Mucosa of gallbladder (tissue), 1 donor: ENCODE measurements around the gene CDC42EP1. TPM values are rescaled to one million over a fixed set of nuclear protein-coding genes. Genes with fewer than 3 reads are reported as not detected.
"Not testable (repeated sequence)": the region's sequence is repeated elsewhere in the genome, so short reads cannot be mapped to it uniquely, and the experiment has no call there.

Experiments used
- DNase-seq: peaks from one replicate; pipeline ENCODE4 v3.0.0-alpha.2; 2020; ENCODE audit warnings: low spot score
- total RNA-seq: library from RNA; stranded (reverse); gene quantifications from one replicate; pipeline ENCODE4 v1.2.1, GENCODE V29; 2021
- donor health status: DM: no; HTN: no; CAD: no.

Gene CDC42EP1
- total RNA-seq, 1 donor from 2014 or later: 186 TPM

DNA sequence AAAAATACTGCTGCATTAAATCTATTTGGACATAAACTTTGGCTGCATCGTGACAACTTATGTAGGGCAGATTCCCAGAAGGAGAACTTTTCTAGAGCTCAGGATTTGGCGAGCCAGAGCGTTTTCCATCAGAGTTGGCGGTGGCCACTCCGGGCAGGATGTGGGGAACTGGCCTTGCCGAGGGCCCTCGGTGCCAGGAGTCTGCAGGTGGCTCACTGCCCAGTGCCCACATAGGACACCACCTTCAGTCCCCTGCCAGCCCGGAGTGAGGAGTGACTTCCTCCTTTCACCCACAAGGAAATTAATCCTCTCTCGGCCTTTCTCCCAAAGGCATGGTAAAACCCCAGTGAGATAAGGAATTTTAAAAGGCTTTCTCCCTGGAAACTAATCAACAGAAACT is 21.2 kb downstream of the CDC42EP1 start:
- DNase-seq: peak; percentile 84

- no peak for DNase-seq
Measured at GRCh38 chr22:37582526-37582925, 22.2 kb downstream of the CDC42EP1 start.

DNA sequence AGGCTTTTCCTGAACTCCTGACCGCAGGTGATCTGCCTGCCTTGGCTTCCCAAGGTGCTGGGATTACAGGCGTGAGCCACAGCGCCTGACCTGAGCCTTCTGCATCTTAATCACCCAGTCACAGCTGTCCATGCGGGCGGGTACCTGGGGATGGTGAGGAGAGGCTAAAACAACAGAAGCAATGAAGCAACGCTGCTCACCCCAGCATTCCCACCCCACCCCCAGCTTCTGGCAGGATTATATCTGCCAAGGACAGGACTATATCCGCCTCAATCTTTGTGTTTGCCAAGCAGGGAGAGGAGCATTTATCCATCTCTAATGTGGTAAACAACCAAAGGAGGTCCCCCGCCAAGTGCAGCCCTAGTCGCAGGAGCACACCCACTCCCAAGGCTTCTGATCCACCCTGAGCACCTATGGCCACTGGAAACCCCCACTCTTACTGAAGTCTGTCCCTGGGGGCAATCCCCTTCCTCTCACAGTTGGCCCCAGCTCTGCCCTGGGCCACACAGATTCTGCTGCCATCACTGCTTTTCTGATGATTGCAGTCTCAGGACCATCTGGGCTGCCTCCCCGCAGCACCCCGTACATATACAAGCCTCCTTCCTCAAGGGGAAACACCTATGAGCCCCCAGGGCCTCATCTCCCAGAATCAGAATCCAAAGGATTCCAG is 28.4 kb downstream of the CDC42EP1 start:
- peak; percentile 70 for DNase-seq

GRCh38 chr22:37589636-37590035 is 29.4 kb downstream of the CDC42EP1 start:
- no peak for DNase-seq

- not testable (repeated sequence) for DNase-seq
Measured at GRCh38 chr22:37591081-37591480, 30.8 kb downstream of the CDC42EP1 start.

DNA sequence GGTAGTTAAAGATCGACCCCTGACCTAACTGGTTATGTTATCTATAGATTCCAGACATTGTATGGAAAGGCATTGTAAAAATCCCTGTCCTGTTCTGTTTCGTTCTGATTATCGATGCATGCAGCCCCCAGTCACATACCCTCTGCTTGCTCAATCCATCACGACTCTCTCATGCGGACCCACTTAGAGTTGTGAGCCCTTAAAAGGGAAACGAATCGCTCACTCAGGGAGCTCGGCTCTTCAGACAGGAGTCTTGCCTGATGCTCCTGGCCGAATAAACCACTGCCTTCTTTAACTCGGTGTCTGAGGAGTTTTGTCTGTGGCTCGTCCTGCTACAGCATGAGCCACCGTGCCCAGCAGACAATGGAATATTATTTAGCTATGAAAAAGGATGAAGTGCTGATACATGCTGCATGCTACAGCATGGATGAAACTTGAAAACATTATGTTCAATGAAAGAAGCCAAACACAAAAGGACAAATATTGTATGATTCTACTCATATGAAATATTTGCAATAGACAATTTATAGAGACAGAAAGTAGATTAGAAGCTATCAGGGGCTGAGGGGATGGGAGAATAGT is 31.6 kb downstream of the CDC42EP1 start:
- DNase-seq: no peak

DNA sequence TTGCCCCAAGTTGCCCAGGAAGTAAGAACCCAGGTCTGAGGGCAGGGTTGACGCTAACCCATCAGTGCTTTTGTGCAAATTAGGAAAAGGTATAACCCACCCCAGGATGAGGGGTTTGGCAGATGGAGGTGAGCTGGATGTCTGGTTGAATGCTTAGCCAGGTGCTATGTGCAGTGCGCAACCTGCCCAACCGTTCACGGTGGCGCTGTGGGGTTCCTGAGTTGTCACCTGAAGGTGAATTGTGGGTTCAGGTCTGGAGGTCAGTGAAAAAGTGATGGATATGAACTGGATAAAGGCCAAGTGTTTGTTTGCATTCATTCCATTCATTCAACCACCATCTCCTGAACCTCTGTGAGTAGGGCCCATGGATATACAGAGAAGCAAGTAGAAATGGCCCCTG is 34.0 kb downstream of the CDC42EP1 start:
- no peak for DNase-seq

DNA sequence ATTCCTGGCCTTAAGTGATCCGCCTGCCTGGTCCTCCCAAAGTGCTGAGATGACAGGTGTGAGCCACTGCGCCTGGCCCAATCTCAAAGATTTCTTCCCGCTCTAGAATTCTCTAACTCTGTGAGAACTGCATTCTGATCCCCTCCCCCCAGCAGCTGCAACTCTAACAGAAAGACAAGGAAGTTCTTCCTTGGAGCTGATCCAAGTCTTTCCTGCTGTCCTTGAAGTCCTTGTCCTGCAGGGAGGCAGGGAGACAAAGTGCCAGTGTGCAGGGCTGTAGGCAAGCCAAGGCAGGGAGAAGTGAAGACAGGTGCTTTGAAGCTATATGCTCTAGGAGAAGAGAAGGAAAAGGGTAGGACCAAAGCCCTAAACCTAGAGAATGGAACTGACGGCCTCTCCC is 38.9 kb downstream of the CDC42EP1 start:
- DNase-seq: peak; percentile 85

GRCh38 chr22:37601203-37601539 is 40.9 kb downstream of the CDC42EP1 start:
- DNase-seq: no peak

GRCh38 chr22:37601540-37602442 is 41.5 kb downstream of the CDC42EP1 start:
- DNase-seq: peak; percentile 83

DNA sequence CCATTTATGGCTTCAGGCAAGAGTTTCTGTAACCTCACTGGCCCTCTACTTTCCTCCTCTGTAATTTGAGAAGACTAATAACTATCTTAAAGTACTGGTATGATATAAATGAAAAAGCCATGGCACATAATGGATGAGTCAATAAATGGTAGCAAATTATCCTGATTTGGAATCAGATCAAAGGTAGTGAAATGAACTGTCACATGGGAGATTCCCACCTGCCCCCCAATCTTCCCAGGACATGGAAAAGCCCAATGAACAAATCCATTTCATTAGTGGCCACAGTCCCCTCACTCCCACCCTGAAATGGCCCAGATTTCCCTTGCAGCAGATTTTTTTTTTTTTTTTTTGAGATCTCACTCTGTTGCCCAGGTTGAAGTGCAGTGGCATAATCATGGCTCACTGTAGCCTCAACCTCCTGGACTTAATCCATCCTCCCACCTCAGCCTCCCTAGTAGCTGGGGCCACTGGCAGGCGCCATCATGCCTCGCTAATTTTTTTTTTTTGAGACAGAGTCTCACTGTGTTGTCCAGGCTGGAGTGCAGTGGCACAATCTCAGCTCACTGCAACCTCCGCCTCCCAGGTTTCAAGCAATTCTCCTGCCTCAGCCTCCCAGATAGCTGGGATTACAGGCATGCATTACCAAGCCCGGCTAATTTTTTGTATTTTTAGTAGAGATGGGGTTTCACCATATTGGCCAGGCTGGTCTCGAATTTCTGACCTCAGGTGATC is 42.4 kb downstream of the CDC42EP1 start:
- not testable (repeated sequence) for DNase-seq

DNA sequence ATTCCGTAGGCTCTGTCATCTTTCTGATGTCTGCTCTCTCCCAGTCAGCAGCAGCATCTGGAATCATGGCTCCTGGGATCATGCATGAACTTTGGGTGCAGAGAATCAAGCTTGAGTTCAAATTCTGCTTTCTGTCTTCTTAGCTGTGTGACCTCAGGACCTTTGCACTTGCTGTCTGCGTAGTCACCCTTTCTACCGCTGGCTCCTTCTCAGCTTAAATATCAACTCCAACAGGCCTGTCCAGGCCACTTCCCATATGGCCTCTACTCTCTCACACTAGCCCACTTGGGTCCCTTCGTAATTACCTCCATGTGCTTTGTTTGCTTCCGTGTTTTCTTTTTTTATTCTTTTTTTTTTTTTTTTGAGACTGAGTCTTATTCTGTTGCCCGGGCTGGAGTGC is 43.8 kb downstream of the CDC42EP1 start:
- no peak for DNase-seq

DNA sequence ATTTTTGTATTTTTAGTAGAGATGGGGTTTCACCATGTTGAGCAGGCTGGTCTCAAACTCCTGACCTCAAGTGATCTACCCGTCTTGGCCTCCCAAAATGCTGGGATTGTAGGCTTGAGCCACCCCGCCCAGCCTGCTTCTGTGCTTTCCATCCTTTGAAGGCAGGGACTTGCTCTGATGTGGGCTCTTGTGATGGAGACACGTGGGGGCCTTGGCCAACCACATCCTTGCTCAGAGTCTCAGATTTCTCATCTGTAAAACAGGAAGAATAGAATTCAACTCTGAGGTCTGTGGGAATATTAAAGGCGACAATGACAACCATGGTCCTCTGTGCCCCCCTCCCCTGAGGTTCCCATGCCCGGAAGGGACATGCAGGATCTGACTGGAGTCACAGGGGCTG is 44.6 kb downstream of the CDC42EP1 start:
- DNase-seq: no peak

DNA sequence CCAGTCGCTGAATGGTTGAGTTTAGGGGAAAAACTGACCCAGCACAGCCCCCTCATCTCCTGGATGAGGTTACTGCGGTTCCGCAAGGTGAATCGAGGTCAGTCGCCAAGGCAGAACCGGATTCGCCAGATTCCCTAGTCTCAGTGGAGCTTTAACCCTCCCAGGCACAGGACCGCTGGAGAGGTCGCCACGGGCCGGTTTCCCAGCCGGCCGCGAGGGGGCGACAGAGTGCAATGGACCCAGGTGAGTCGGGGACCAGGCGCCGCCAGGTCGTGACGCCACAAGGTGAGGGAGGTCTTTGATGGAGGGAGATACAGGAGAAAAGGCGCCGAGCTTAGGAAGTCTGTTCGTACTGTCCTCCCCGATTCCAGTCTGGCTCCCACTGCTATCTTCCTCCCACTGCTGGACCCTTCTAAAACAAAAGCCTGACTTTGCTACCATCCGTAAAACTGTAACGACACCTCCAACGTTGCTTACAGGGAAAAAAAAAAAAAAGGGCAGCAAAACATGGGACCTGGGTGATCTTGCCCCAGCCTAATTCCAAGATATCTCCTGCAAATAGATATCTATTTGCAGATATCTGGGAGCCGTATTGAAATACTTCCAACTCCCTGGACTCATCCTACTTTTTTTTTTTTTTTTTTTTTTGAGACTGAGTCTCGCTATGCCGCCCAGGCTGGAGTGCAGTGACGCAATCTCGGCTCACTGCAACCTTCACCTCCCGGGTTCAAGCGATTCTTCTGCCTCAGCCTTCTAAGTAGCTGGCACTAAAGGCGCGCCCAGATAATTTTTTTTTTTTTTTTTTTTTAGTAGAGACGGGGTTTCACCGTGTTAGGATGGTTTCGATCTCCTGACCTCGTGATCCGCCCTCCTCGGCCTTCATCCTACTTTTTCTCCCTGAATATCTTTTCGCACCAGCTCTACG is 47.0 kb downstream of the CDC42EP1 start:
- peak; percentile 91 for DNase-seq

- no peak for DNase-seq
Measured at GRCh38 chr22:37607935-37608476, 47.7 kb downstream of the CDC42EP1 start.

DNA sequence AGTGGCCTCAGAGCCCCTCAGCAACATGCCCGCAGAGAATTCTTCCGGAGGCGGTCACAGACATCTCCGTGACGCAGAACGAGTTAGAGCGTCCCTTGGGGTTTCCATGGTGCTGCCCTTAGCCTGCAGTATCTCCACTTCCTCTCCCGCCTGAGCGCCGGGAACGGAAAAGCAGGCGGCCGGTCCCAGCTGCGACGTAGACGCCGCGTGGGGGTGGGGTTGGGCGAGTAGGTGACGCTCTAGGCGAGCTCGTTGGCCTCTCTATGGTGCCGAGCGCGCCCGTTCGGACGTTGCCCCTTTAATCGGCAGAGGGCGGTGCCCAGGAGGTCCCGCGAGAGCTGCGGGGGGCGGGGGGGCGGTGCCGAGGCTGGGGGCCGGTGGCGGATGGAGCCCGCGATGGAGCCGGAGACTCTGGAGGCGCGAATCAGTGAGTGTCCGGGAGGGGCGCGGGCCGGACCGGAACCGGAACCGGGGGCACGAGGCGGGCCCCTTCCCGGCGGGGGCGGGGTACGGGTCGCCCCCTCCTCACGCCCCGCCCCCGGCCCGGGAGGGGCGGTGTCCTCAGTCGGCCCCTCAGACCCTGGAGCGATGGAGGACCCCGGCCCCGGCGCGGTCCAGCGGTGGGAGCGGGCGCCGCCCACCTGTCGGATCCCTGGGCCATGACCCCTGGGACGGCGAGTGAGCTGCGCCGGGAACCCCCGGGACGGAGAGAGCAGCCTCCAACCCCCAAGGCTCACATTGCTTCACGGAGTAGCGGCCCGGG is 48.4 kb downstream of the CDC42EP1 start, which contains the start of gene GGA1:
GGA1 (plus strand) TSS at position 358 of the 763 bp plus-strand sequence; CDS start at position 385, 27 bp downstream.
- DNase-seq: peak; percentile 96

DNA sequence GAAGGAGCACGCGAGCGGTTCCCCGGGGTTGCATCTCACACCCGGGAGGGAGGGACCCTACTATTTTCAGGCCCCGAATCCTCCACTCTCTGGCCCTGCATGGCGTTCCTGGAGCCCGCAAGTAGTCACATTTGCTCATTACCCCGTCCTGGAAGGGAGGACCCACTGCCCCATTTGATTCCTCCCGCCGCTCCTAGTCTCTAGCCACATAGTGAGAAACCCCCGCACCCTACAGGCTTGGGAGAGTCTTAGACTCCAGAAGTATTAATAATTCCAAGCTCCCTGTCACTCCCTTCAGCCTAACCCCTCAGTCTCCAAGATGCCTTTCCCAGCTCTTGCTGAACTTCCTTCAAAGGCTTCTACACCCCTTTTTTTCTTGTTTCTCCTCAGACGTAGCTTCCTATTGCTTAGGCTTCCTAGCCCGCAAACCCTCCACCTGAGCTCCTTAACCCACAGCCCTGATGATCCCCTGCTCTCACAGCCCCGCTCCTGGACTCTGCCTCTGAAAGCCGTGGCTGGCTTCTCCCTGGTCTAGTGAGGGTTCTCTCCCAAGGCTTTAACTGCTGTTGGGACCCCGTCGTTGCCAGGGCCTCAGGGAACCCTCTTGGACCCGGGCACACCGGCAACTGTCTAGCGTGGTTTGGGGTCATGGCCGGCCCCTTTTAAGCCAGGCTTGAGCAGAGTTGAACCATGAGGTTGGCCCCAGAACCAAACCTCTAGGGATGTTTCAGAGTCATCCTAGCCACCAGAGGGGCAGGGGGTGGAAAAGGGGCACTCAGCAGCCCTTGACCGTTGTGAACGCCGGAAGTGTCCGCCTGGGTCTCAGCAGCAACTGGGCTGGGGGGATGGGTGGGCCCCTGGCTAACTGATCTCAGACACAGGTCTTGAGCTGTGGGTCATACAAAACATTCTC is 49.2 kb downstream of the CDC42EP1 start:
- DNase-seq: no peak

DNA sequence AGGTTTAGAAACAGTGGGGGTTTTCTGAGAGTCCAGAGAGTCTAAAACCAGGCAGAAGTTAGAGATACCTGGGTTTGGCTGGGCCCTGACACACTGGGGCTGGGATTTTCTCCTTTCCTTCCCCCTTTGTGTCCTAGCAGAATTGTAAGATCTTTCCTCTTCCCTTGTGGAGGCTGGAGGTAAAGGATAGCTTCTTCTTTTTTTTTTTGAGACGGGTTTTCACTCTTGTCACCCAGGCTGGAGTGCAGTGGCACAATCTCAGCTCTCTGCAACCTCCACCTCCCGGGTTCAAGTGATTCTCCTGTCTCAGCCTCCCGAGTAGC is 49.8 kb downstream of the CDC42EP1 start:
- not testable (repeated sequence) for DNase-seq
